Stimulated activated naive CD8-positive, alpha-beta T cell treated with anti-CD3 and anti-CD28 coated beads, Interleukin-15, amount 100 ng/mL, for 72 hours (primary cell): ENCODE measurements around the gene NGRN.
"Not testable (repeated sequence)": the region's sequence is repeated elsewhere in the genome, so short reads cannot be mapped to it uniquely, and the experiment has no call there.

Experiments
- ATAC-seq: fragments of 150-1000 bp; cut with Tn5 transposase; 2 replicates; pipeline ENCODE4 v1.10.0; 2021; ENCODE audit warnings: mild to moderate bottlenecking, moderate library complexity
- DNase-seq, 2 donors: peaks; one replicate each; pipeline ENCODE4 v3.0.0; 2021 to 2022
- H3K27ac Mint-ChIP-seq, 2 donors: one replicate each; pipeline ENCODE4 v1.8.0; 2022; ENCODE audit warnings: mild to moderate bottlenecking in 2 of 2, mixed read lengths in 2 of 2, moderate library complexity in 2 of 2
- H3K27me3 Mint-ChIP-seq: one replicate; pipeline ENCODE4 v1.8.0; 2022; ENCODE audit warnings: mixed read lengths
- H3K4me1 Mint-ChIP-seq: one replicate; pipeline ENCODE4 v1.8.0; 2022; ENCODE audit warnings: mild to moderate bottlenecking, mixed read lengths
- H3K4me3 Mint-ChIP-seq, 2 donors: one replicate each; pipeline ENCODE4 v1.8.0; 2022; ENCODE audit warnings: mild to moderate bottlenecking in 2 of 2, mixed read lengths in 2 of 2, moderate library complexity in 1 of 2
- H3K9me3 Mint-ChIP-seq, 2 donors: one replicate each; pipeline ENCODE4 v1.8.0; 2022; ENCODE audit warnings: mixed read lengths in 2 of 2

Gene NGRN

GRCh38 chr15:90260731-90261130 lies 4.7 kb upstream of the NGRN start:
- ATAC-seq, H3K27me3 Mint-ChIP-seq, H3K4me3 Mint-ChIP-seq, H3K9me3 Mint-ChIP-seq, DNase-seq, H3K27ac Mint-ChIP-seq: not testable (repeated sequence)
- peaks cover 11% of the 10 kb centered on the region for H3K4me1 Mint-ChIP-seq

GRCh38 chr15:90261811-90262210 lies 3.7 kb upstream of the NGRN start:
- ATAC-seq: no peak
- DNase-seq: no peak
- Mint-ChIP-seq H3K9me3 (no peaks in the 10 kb centered on the region), H3K4me1 (peaks cover 13% of the 10 kb centered on the region), H3K27me3 (no peaks in the 10 kb centered on the region), H3K4me3 (no peak overlapping the region), H3K27ac (no peak overlapping the region)

GRCh38 chr15:90262426-90262825 lies 3.0 kb upstream of the NGRN start:
- no peak for ATAC-seq
- Mint-ChIP-seq H3K27me3 (no peaks in the 10 kb centered on the region), H3K4me1 (peaks cover 19% of the 10 kb centered on the region), H3K4me3 (no peak overlapping the region), H3K27ac (peak overlapping the region in 1 of 2 donors; percentile 64), H3K9me3 (no peaks in the 10 kb centered on the region)
- no peak for DNase-seq

GRCh38 chr15:90264671-90265070 lies 801 bp upstream of the NGRN start:
- ATAC-seq (peak; percentile 41), DNase-seq (no peak)
- peak overlapping the region; percentile 95 to 99 for H3K4me3 Mint-ChIP-seq
- H3K27me3 Mint-ChIP-seq: no peaks in the 10 kb centered on the region
- peaks cover 39% of the 10 kb centered on the region for H3K4me1 Mint-ChIP-seq
- no peaks in the 10 kb centered on the region for H3K9me3 Mint-ChIP-seq
- peak overlapping the region; percentile 95 to 98 for H3K27ac Mint-ChIP-seq

- no peaks in the 10 kb centered on the region for H3K9me3 Mint-ChIP-seq
- no peaks in the 10 kb centered on the region for H3K27me3 Mint-ChIP-seq
- H3K27ac Mint-ChIP-seq: peak overlapping the region; percentile 95 to 98
- ATAC-seq (peak; percentile 41), DNase-seq (peak in 1 of 2 donors; percentile 42)
- peaks cover 53% of the 10 kb centered on the region for H3K4me1 Mint-ChIP-seq
- peak overlapping the region; percentile 95 to 99 for H3K4me3 Mint-ChIP-seq
These were observed 574 bp downstream of the NGRN start for GRCh38 chr15:90266061-90266431.

GRCh38 chr15:90266485-90266884 lies 1.0 kb downstream of the NGRN start:
- DNase-seq: no peak
- H3K27ac Mint-ChIP-seq: peak overlapping the region; percentile 95 to 98
- H3K27me3 Mint-ChIP-seq: no peaks in the 10 kb centered on the region
- peak overlapping the region; percentile 95 to 99 for H3K4me3 Mint-ChIP-seq
- H3K4me1 Mint-ChIP-seq: peaks cover 57% of the 10 kb centered on the region
- no peaks in the 10 kb centered on the region for H3K9me3 Mint-ChIP-seq
- no peak for ATAC-seq

- peaks cover 71% of the 10 kb centered on the region for H3K4me1 Mint-ChIP-seq
- DNase-seq (no peak), ATAC-seq (no peak)
- no peaks in the 10 kb centered on the region for H3K9me3 Mint-ChIP-seq
- H3K27me3 Mint-ChIP-seq: no peaks in the 10 kb centered on the region
- peak overlapping the region; percentile 81 to 95 for H3K4me3 Mint-ChIP-seq
- H3K27ac Mint-ChIP-seq: peak overlapping the region; percentile 6 to 77
These were observed 2.9 kb downstream of the NGRN start for GRCh38 chr15:90268415-90268814.

GRCh38 chr15:90270502-90271150 lies 5.2 kb downstream of the NGRN start:
- H3K4me3 Mint-ChIP-seq: peak overlapping the region in 1 of 2 donors; percentile 13
- peaks cover 60% of the 10 kb centered on the region for H3K4me1 Mint-ChIP-seq
- DNase-seq (no peak), ATAC-seq (no peak)
- H3K27me3 Mint-ChIP-seq: no peaks in the 10 kb centered on the region
- H3K27ac Mint-ChIP-seq: peak overlapping the region; percentile 79 to 86
- H3K9me3 Mint-ChIP-seq: no peaks in the 10 kb centered on the region

- H3K4me1 Mint-ChIP-seq: peaks cover 60% of the 10 kb centered on the region
- DNase-seq: no peak
- H3K27ac Mint-ChIP-seq: peak overlapping the region; percentile 47 to 65
- no peaks in the 10 kb centered on the region for H3K9me3 Mint-ChIP-seq
- H3K4me3 Mint-ChIP-seq: no peak overlapping the region
- no peak for ATAC-seq
- no peaks in the 10 kb centered on the region for H3K27me3 Mint-ChIP-seq
These were observed 6.1 kb downstream of the NGRN start for GRCh38 chr15:90271459-90272166.

GRCh38 chr15:90278467-90278866 lies 13.0 kb downstream of the NGRN start:
- H3K27me3 Mint-ChIP-seq, H3K9me3 Mint-ChIP-seq, ATAC-seq, H3K4me1 Mint-ChIP-seq, H3K27ac Mint-ChIP-seq, DNase-seq, H3K4me3 Mint-ChIP-seq: not testable (repeated sequence)

- not testable (repeated sequence) for H3K4me1 Mint-ChIP-seq, H3K27ac Mint-ChIP-seq, DNase-seq, H3K4me3 Mint-ChIP-seq, H3K9me3 Mint-ChIP-seq, H3K27me3 Mint-ChIP-seq, ATAC-seq
These were observed 15.3 kb downstream of the NGRN start for GRCh38 chr15:90280743-90281142.

GRCh38 chr15:90281637-90282036 lies 16.2 kb downstream of the NGRN start:
- H3K4me3 Mint-ChIP-seq, H3K9me3 Mint-ChIP-seq, DNase-seq, ATAC-seq, H3K27me3 Mint-ChIP-seq, H3K4me1 Mint-ChIP-seq: not testable (repeated sequence)
- H3K27ac Mint-ChIP-seq: peak overlapping the region in 1 of 2 donors; percentile 67

- no peak overlapping the region for H3K27ac Mint-ChIP-seq
These were observed 21.2 kb downstream of the NGRN start for GRCh38 chr15:90286678-90287077.

GRCh38 chr15:90287101-90287500 lies 21.6 kb downstream of the NGRN start:
- no peaks in the 10 kb centered on the region for H3K9me3 Mint-ChIP-seq
- H3K27me3 Mint-ChIP-seq: no peaks in the 10 kb centered on the region
- H3K4me1 Mint-ChIP-seq: no peaks in the 10 kb centered on the region
- DNase-seq (no peak), ATAC-seq (no peak)
- H3K4me3 Mint-ChIP-seq: no peak overlapping the region
- H3K27ac Mint-ChIP-seq: no peak overlapping the region

More at GRCh38 chr15:90286678-90287077, 21.2 kb downstream of the NGRN start:
- Mint-ChIP-seq H3K4me3 (no peak overlapping the region), H3K27me3 (no peaks in the 10 kb centered on the region), H3K9me3 (no peaks in the 10 kb centered on the region), H3K4me1 (no peaks in the 10 kb centered on the region)
- ATAC-seq (peak; percentile 86), DNase-seq (no peak)

GRCh38 chr15:90287946-90288345 lies 22.5 kb downstream of the NGRN start:
- no peak overlapping the region for H3K27ac Mint-ChIP-seq
- H3K4me1 Mint-ChIP-seq: peaks cover under 1% of the 10 kb centered on the region
- no peak for DNase-seq
- H3K9me3 Mint-ChIP-seq: no peaks in the 10 kb centered on the region
- ATAC-seq: no peak
- no peaks in the 10 kb centered on the region for H3K27me3 Mint-ChIP-seq
- no peak overlapping the region for H3K4me3 Mint-ChIP-seq

- peak in 1 of 2 donors; percentile 10 for DNase-seq
- peaks cover 22% of the 10 kb centered on the region for H3K4me1 Mint-ChIP-seq
- no peak for ATAC-seq
- no peak overlapping the region for H3K27ac Mint-ChIP-seq
- H3K27me3 Mint-ChIP-seq: peaks cover 22% of the 10 kb centered on the region
- no peak overlapping the region for H3K4me3 Mint-ChIP-seq
- no peaks in the 10 kb centered on the region for H3K9me3 Mint-ChIP-seq
These were observed 26.3 kb downstream of the NGRN start for GRCh38 chr15:90291679-90292356.
